GM19035 (cell line): ENCODE measurements around the gene NUDT6.
"Not testable (repeated sequence)": the region's sequence is repeated elsewhere in the genome, so short reads cannot be mapped to it uniquely, and the experiment has no call there.

ENCODE experiments used
- ATAC-seq: cut with Tn5 transposase; IDR thresholded peaks from one replicate; pipeline ENCODE4 v1.9.1; 2021; ENCODE audit not compliant: unreplicated experiment

The NUDT6 gene

DNA sequence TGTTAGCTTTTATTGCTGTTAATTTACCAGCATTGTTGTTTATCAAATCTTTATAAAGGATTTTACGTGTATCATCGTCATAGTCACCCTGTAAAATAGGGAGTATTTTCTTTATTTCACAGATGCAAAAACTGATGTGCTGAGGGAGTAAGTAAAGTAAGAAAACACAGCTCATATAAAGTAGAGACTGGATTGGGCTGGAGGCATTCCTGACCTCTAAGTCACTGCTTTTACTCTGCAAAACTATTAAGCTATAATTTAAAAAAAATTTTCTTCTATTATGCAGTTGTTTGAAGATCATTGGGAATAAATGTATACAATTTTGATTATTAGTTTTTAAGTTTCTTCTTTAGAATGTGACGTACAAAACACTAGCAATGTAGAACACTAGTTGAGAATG lies 45.9 kb downstream of the NUDT6 start:
- ATAC-seq, result no peak

DNA sequence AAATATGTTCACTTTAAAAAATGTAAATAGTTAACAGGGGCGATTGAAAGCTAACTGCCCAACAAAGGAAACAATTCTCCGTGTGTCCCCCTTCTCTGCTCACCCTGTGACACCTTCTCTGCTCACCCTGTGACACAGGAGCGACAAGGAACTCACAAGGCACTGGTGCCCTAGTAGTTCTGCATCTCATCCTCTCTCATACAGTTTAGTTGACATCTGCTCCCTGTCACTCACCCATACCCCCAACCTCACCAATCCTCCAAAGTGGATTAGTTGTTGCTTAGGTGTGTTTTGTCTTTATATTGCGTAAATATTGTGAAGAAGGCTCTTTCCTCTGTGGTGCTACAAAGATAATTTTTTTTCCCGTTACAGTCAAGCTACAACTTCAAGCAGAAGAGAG lies 46.4 kb downstream of the NUDT6 start:
- no peak for ATAC-seq

DNA sequence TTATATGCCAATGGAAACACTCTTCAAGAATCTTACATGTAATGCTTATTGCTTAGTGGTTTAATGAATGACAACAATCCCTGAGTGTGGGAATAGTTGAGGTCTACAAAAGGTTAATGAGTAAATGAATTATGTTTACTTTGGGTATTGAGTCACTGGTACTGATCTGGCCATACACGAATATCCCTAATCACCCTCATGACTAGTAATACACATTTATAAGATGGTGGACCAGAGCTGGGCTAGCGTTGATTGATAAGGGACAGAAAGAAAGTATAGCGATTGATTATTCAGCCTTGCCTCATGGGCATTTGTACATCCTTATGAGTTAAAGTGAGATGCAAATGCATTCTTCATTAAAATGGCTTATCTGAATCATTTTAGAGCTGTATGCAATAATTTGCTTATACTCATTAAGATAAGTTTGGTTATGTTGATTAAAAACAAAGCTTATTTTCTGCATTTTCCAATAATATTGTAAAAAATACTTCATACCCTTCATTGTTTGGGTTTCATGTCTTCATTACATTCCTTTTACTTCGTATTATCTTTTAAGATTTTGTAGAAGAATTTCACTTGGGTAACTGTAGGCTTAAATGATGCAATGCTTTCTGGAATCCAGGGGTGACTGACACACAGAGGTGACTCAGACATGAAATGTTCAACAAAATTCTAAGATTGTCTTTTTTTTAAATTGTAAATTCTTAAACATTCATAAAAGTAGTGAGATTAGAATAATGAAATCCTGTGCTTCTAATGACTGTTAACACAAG lies 48.4 kb downstream of the NUDT6 start:
- no peak for ATAC-seq

DNA sequence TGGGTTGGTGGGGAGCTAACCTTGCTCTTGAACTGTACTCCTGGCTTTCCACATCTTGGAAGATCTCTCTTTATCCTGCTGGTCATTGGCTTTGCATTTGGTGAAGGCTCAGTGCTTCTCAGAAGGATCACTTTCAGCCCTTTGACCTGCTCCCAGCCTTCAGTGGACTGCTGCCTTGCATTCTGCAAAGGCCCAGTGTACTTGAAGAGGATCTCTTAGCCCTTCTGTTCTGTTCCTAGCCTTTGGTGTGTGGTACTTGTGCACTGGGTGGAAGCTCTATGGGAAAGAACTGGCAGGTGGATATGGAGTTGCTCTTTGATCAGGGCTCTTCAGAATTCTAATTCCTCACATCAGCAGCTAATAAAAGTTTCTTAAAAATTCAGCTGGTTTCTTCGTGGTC lies 49.3 kb downstream of the NUDT6 start:
- ATAC-seq, result no peak

DNA sequence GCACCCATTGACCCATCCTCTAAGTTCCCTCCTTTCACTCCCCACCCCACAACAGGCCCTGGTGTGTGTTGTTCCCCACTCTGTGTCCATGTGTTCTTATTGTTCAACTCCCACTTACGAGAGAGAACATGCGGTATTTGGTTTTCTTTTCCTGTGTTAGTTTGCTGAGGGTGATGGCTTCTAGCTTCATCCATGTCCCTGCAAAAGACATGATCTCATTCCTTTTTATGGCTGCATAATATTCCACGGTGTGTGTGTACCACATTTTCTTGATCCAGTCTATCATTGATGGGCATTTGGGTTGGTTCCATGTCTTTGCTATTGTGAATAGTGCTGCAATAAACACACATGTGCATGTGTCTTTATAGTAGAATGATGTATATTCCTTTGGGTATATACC lies 54.2 kb downstream of the NUDT6 start:
- not testable (repeated sequence) for ATAC-seq

DNA sequence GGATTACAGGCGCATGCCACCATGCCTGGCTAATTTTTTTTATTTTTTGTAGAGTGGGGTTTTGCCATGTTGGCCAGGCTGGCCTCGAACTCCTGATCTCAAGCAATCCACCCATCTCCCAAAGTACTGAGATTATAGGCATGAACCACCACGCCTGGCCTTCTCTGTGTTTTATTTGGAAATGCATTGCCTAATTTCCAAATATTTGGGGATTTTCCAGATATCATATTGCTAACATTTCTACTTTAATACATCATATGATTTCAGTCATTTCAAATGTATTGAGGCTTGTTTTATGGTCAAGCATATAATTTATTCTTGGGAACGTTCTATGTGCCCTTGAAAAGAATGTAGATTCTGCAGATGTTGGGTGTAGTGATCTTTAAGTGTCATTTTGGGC lies 57.0 kb downstream of the NUDT6 start:
- no peak for ATAC-seq

DNA sequence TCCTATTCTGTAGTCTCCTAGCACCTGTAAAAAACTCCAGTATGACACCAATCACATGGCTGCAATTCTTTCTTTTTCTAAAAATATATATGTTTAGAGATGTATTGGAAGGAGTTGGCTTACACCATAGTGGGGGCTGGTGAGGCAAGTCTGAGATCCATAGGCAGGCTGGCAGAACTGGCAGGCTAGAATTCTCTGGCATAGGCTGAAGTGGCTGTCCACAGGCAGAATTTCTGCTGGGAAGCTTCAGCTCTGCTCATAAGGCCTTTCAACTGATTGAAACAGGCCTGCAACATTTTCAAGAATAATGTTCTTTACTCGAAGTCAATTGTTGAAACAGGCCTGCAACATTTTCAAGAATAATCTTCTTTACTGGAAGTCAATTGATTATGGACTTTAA lies 58.8 kb downstream of the NUDT6 start:
- no peak for ATAC-seq

DNA sequence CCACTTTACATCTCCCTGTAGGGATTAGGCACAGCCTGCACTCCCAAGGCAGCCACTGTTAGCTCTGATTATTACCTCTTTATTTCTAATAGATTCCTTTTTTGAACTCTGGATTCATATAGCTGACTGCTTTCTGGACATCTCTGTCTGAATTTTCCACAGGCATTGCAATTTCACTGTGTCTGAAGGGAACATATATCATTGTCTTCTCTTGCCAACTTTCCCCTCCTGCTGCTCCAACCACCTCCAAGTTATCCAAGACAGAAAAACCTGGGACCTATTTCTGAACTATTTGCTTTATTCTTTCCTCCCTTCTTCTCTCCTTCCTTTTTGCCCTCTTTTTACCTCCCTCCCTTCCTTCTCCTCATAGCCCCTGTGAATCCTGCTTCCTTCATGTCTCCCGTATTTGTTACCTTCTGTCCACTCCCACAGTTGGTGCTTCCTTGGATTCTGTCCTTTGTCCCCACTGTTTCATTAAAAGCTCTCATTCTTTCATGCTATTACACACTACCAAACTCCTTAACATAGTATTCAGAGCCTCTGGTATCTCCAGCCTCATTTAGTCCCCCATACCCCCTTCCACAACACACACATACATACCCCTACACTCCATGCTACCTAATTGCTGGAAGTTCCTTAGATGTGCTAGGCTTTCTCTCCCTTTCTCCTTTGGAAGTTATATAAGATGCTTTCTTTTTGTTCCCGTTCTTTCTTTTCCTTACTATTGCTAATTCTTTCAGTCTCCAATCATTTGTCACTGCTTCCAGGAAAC lies 61.0 kb downstream of the NUDT6 start:
- no peak for ATAC-seq

DNA sequence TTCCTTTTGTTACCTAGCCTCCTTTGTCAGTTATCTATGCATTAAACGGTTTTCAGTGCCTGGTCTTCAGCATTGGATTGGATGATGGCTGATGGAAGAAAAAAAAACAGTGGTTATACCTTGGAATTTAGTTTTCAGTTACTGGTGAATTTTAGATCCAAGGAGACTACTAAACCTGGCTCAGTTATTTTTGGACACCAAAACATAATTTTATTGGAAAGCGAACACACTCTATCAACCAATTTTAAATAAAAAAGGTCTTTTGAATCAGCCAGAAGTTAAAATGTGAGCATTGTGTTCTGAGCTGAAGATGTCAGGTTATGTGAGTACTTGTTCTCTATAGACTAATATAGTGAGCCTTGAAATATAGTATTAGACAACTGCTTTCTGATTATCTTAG lies 63.7 kb downstream of the NUDT6 start:
- ATAC-seq, result no peak

DNA sequence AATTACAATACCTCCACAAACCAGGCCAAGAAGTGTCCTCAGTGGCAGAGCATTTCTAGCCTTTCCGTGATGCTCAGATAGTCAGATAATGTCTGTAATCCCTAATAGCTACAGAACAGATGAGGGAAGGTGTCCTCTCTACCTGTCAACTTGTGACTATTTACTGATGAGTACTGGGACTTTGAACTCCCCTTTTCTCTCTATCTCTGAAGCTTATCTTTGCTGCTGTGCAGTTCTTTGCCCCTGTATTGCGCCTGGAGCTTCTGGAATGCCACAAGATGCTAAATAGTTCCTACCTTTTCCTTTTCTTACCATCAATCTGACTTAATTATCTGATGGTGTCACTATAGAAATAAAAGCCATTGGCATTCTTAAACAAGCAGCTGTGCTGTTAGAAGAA lies 65.2 kb downstream of the NUDT6 start:
- ATAC-seq, result no peak

DNA sequence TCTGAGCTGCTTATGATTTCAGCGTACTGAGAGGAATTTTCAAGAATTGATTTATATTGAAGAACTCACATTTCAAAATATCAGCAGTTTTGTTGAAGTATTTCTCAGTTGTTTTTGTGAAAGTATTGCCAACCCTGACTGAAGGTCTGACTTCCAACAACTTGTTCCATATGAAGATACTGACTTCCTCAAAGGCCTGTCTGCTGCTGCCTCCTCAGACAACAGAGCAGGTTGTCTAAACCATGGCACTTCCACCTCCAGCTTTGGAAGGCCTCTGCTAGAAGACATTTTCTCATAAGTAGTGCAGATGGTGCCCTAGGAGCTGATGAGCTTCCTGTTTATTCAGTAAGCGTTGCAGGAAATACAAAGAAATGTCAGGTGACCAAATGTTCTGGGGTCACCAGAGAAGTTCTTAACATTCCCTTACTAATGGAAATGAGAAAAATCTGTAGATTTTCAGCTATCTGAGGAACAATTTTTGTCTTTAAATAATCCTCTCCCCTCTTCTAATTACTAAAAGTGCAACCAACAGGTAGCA lies 67.0 kb downstream of the NUDT6 start:
- no peak for ATAC-seq

DNA sequence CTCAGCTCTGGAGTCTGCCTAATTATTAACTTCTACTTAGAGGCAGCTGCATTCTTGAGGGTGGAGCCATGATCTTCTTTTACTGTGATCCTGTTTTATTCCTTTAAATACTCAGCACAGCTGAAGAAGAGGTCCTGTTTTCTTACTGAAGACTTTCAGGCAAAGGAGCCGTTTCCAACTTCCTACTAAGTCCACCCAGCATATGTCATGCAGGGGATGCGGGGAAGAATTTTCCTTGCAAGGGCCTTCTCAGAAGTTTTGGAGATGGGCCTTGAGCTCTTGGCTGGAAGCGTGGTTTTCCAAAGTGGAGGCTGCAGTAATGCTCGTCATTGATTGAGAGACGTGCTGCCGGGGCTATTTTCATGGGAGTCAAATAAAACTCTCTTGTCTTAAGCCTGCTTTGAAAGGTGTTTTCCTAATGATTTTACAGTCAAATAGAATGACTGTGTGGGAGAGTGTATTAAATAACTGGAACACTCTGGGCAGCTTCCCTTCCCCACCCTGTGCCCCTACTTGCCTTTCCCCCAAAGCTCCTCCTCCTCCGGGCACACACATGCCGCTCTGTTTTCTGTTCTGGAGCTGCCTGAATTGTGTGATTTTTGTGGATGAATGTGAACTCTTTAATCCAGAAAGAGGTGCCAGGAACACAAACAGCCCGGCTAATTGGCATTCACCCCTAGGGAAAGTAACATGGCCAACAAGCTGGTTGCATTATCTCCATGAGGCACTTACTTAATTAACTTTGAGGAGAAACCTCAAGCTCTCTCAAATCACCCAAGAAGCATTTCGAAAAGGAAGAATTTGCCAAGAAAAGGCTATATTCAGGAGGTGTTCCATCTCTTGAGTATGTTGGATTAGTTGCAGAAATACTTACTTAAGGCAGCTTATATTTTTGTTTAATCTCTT lies 67.7 kb downstream of the NUDT6 start:
- no peak for ATAC-seq

DNA sequence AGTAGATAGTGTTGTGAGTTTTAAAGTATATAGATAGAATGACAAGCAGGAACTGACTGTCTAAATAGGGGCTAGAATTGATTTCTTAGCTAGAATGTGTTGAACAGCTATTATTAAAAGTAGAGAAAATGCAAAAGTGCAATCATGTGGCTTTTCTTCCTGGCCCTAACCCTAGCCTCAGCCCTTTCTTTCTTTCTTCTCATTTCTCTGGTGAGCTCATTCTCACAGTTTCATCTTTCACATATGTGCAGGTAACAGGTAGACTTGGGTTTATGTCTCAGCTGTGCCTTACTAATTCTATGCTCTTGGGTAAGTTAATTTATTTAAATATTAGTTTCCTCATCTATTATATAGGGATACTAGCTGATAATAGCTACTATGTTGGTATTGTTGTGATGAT lies 70.8 kb downstream of the NUDT6 start:
- ATAC-seq, result no peak

DNA sequence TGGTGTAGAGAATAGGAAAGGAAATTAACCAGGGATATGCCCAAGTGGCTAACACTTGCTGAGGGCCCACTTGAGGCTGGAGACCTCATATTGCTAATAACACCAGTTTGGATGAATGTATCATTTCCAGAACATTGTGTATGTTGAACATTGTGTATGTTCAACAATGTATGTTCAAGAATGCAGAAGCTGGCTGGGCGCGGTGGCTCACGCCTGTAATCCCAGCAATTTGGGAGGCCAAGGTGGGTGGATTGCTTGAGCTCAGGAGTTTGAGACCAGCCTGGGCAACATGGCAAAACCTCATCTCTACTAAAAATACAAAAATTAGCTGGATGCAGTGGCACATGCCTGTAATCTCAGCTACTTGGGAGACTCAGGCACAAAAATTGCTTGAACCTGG lies 72.6 kb downstream of the NUDT6 start:
- ATAC-seq, result not testable (repeated sequence)

DNA sequence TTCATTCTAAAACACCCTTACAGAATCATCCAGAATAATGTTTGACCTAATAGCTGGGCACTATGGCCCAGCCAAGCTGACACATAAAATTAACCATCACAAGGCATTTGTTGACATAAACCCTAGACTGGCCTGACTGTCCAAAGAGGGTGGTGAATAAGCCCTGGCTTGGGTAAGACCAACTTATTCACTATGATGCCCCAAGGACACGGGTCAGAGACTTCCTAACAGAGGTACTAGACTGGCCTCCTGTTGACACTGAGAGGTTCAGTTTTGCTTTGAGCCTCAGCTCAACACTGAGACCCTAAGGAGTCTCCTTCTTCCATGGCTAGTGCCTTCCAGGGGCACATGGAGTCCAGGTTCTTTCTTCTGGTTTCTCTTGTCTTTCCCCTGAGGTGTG lies 74.5 kb downstream of the NUDT6 start:
- ATAC-seq, result no peak

DNA sequence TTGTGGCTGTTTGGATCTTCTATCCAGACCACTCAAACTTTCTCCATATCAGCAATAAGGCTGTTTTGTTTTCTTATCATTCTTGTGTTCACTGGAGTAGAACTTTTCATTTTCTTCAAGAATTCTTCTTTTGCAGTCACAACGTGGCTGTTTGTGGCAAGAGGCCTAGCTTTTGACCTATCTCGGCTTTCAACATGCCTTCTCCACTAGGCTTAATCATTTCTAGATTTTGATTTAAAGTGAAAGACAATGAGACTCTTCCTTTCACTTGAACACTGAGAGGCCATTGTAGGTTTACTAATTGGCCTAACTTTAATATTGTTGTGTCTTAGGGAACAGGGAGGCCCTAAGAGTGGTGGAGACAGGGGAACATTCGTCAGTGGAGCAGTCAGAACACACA lies 76.6 kb downstream of the NUDT6 start:
- no peak for ATAC-seq

DNA sequence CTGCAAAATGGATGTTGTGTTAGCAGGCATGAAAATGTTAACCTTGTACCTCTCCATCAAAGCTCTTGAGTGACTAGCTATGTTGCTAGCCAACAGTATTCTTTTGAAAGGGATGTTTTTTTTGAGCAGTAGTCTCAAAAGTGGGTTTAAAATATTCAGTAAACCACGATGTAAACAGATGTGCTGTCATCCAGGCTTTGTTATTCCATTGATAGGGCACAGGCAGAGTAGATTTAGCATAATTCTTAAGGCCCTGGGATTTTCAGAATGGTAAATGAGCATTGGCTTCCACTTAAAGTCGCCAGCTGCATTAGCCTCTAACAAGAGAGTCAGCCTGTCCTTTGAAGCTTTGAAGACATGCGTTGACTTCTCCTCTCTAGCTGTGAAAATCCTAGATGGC lies 77.3 kb downstream of the NUDT6 start:
- no peak for ATAC-seq

DNA sequence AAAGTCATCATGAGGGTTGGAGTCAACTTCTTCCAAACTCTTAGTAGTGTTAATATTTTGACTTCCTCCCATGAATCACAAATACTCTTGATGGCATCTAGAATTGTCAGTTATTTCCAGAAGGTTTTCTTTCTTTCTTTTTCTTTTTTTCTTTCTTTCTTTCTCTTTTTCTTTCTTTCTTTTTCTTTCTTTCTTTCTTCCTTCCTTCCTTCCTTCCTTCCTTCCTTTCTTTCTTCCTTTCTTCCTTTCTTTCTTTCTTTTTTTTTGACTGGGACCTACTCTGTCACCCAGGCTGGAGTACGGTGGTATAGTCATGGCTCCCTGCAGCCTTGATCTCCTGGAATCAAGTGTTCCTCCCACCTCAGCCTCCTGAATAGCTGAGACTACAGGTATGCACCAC lies 78.0 kb downstream of the NUDT6 start:
- not testable (repeated sequence) for ATAC-seq

DNA sequence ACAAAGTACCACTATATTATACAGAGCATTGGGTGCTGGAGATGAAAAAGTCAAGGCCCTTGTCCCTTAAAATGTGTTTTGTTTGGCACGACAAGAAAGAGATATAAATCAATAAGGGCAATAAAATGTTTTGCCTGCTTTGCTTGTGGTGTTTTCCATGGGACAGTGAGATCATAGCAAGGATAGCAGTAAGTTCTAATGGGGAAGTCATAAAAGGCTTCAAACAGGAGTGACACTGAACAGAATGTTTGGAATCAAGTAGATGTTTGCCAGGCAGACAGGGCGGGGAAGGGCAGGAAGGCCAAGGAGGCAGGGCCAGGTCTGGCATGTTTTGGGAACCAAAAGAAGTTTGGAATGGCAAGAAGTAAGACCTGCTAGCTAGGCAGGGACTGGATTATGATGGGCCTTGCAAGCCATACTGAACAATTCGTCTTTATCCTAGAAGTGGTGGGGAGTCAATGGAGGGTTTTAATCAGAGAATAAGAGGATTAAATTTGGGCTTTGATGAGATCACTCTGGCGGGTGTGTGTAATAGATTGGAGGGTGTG lies 79.3 kb downstream of the NUDT6 start:
- no peak for ATAC-seq
